WERI-Rb-1 (cell line): ENCODE results near the gene ATP2B2.

Experiments used
- DNase-seq: peaks from one replicate; pipeline ENCODE4 v3.0.0-alpha.2; 2020
- H3K27ac ChIP-seq: fragments of 250-450 bp; sonication (Bioruptor Pico); 2 replicates; pipeline ENCODE4 v1.5.1; 2020; ENCODE audit warnings: mild to moderate bottlenecking, moderate library complexity
- H3K27me3 ChIP-seq: fragments of 250-450 bp; sonication (Bioruptor Pico); 2 replicates; pipeline ENCODE4 v1.5.1; 2021; ENCODE audit warnings: mild to moderate bottlenecking, low read depth, moderate library complexity; ENCODE audit not compliant: insufficient read depth, severe bottlenecking
- H3K36me3 ChIP-seq: fragments of 250-450 bp; sonication (Bioruptor Pico); 2 replicates; pipeline ENCODE4 v1.5.1; 2020; ENCODE audit warnings: mild to moderate bottlenecking, moderate library complexity
- H3K4me3 ChIP-seq: 2 replicates; pipeline ENCODE4 v1.5.1; 2011; ENCODE audit warnings: low read depth, mild to moderate bottlenecking, control low read depth, low read length
- H3K9me3 ChIP-seq: fragments of 250-450 bp; sonication (Bioruptor Pico); 2 replicates; pipeline ENCODE4 v1.5.1; 2021; ENCODE audit warnings: mild to moderate bottlenecking, moderate library complexity; ENCODE audit not compliant: severe bottlenecking
- CTCF ChIP-seq: IDR thresholded peaks from 2 replicates; pipeline ENCODE4 v1.5.1; 2011; ENCODE audit warnings: low read depth, mild to moderate bottlenecking, control low read depth, inconsistent platforms, low read length

The ATP2B2 gene

GRCh38 chr3:10294030-10294586 is 211.3 kb downstream of the ATP2B2 start:
- DNase-seq: no peak
- TF ChIP-seq CTCF: no peak
- Histone ChIP-seq H3K4me3 (no peak overlapping the region), H3K27me3 (no peaks in the 10 kb centered on the region), H3K36me3 (peaks cover 7% of the 10 kb centered on the region), H3K27ac (no peak overlapping the region), H3K9me3 (no peaks in the 10 kb centered on the region)

GRCh38 chr3:10292505-10293419 is 212.6 kb downstream of the ATP2B2 start, which contains the start of gene GHRL:
Gene GHRL (minus strand): TSS chr3:10292947. CDS start chr3:10290180, 2,767 bp downstream.
- H3K36me3 ChIP-seq: peaks cover 13% of the 10 kb centered on the region
- H3K4me3 ChIP-seq: no peak within 1 kb of the TSS
- H3K9me3 ChIP-seq: no peaks in the 10 kb centered on the region
- no peak for TF ChIP-seq CTCF
- DNase-seq: no peak
- no peak within 1 kb of the TSS for H3K27ac ChIP-seq
- no peaks in the 10 kb centered on the region for H3K27me3 ChIP-seq

- Histone ChIP-seq H3K27ac (no peak overlapping the region), H3K27me3 (no peaks in the 10 kb centered on the region), H3K4me3 (no peak overlapping the region), H3K36me3 (peaks cover 8% of the 10 kb centered on the region), H3K9me3 (no peaks in the 10 kb centered on the region)
- no peak for TF ChIP-seq CTCF
- no peak for DNase-seq
Measured at GRCh38 chr3:10291641-10292040, 213.7 kb downstream of the ATP2B2 start.

GRCh38 chr3:10290481-10291176 is 214.8 kb downstream of the ATP2B2 start:
- TF ChIP-seq CTCF: no peak
- peaks cover 6% of the 10 kb centered on the region for H3K36me3 ChIP-seq
- no peaks in the 10 kb centered on the region for H3K27me3 ChIP-seq
- no peaks in the 10 kb centered on the region for H3K9me3 ChIP-seq
- DNase-seq: no peak
- H3K4me3 ChIP-seq: no peak overlapping the region
- no peak overlapping the region for H3K27ac ChIP-seq

GRCh38 chr3:10289787-10290355 is 215.5 kb downstream of the ATP2B2 start:
- no peaks in the 10 kb centered on the region for H3K9me3 ChIP-seq
- H3K27me3 ChIP-seq: no peaks in the 10 kb centered on the region
- peaks cover 6% of the 10 kb centered on the region for H3K36me3 ChIP-seq
- no peak overlapping the region for H3K4me3 ChIP-seq
- no peak for TF ChIP-seq CTCF
- H3K27ac ChIP-seq: no peak overlapping the region
- DNase-seq: peak; percentile 37
